H9 (cell line): ENCODE results near the gene ATAD5. TPM values are rescaled to one million over a fixed set of nuclear protein-coding genes. Genes with fewer than 3 reads are reported as not detected.

Experiments used
- DNase-seq: peaks from one replicate; pipeline ENCODE4 v3.0.0-alpha.2; 2017
- H2AFZ ChIP-seq: one replicate; pipeline ENCODE4 v1.6.1; 2013; ENCODE audit warnings: mild to moderate bottlenecking, low read length, control low read depth, moderate library complexity
- H2AK5ac ChIP-seq: 2 replicates; pipeline ENCODE4 v1.6.1; 2013; ENCODE audit warnings: low read length, control low read depth, mixed read lengths; ENCODE audit not compliant: insufficient read length
- H2BK120ac ChIP-seq: one replicate; pipeline ENCODE4 v1.6.1; 2013; ENCODE audit warnings: low read depth, mild to moderate bottlenecking, low read length, control low read depth, inconsistent platforms; ENCODE audit not compliant: poor library complexity, severe bottlenecking
- H2BK12ac ChIP-seq: 2 replicates; pipeline ENCODE4 v1.6.1; 2013; ENCODE audit warnings: low read length, control low read depth, mixed read lengths, low read depth; ENCODE audit not compliant: insufficient read length
- H2BK15ac ChIP-seq: 2 replicates; pipeline ENCODE4 v1.6.1; 2013; ENCODE audit warnings: low read depth, low read length, control low read depth
- H2BK20ac ChIP-seq: one replicate; pipeline ENCODE4 v1.6.1; 2013; ENCODE audit warnings: low read depth, mild to moderate bottlenecking, low read length, control low read depth, inconsistent platforms; ENCODE audit not compliant: poor library complexity, severe bottlenecking
- H2BK5ac ChIP-seq: 2 replicates; pipeline ENCODE4 v1.6.1; 2013; ENCODE audit warnings: low read length, control low read depth, mixed read lengths; ENCODE audit not compliant: insufficient read length
- H3K14ac ChIP-seq: 2 replicates; pipeline ENCODE4 v1.6.1; 2013; ENCODE audit warnings: low read length, control low read depth; ENCODE audit not compliant: insufficient read depth
- H3K18ac ChIP-seq: 2 replicates; pipeline ENCODE4 v1.6.1; 2013; ENCODE audit warnings: low read depth, mild to moderate bottlenecking, mixed read lengths, low read length, control low read depth; ENCODE audit not compliant: insufficient read length
- H3K23ac ChIP-seq: 2 replicates; pipeline ENCODE4 v1.6.1; 2013; ENCODE audit warnings: low read length, control low read depth, mixed read lengths, low read depth; ENCODE audit not compliant: insufficient read length
- H3K23me2 ChIP-seq: 2 replicates; pipeline ENCODE4 v1.6.1; 2013; ENCODE audit warnings: low read depth, mild to moderate bottlenecking, mixed read lengths, low read length, control low read depth; ENCODE audit not compliant: insufficient read length, poor library complexity, severe bottlenecking
- H3K27ac ChIP-seq: 2 replicates; pipeline ENCODE4 v1.5.1; 2013; ENCODE audit warnings: low read length, control low read depth, mixed read lengths, low read depth; ENCODE audit not compliant: insufficient read length
- H3K27me3 ChIP-seq: 2 replicates; pipeline ENCODE4 v1.6.1; 2013; ENCODE audit warnings: low read length, control low read depth, inconsistent platforms; ENCODE audit not compliant: insufficient read depth
- H3K4ac ChIP-seq: 2 replicates; pipeline ENCODE4 v1.6.1; 2013; ENCODE audit warnings: low read depth, mild to moderate bottlenecking, control low read depth, inconsistent platforms, low read length, moderate library complexity
- H3K4me1 ChIP-seq: 2 replicates; pipeline ENCODE4 v1.6.1; 2013; ENCODE audit warnings: low read length, control low read depth, inconsistent platforms; ENCODE audit not compliant: insufficient read depth
- H3K4me2 ChIP-seq: 2 replicates; pipeline ENCODE4 v1.6.1; 2013; ENCODE audit warnings: low read length, control low read depth, mixed read lengths; ENCODE audit not compliant: insufficient read length, insufficient read depth
- H3K56ac ChIP-seq: 2 replicates; pipeline ENCODE4 v1.6.1; 2013; ENCODE audit warnings: low read depth, mild to moderate bottlenecking, mixed read lengths, low read length, control low read depth; ENCODE audit not compliant: insufficient read length
- H3K79me1 ChIP-seq: 2 replicates; pipeline ENCODE4 v1.6.1; 2013; ENCODE audit warnings: low read depth, mild to moderate bottlenecking, moderate library complexity, low read length, control low read depth, inconsistent platforms; ENCODE audit not compliant: insufficient read depth, poor library complexity, severe bottlenecking
- H3K79me2 ChIP-seq: 2 replicates; pipeline ENCODE4 v1.6.1; 2013; ENCODE audit warnings: low read length, control low read depth, inconsistent platforms; ENCODE audit not compliant: insufficient read depth
- H3K9ac ChIP-seq: 2 replicates; pipeline ENCODE4 v1.6.1; 2013; ENCODE audit warnings: low read length, control low read depth, mixed read lengths; ENCODE audit not compliant: insufficient read length; ENCODE audit errors: extremely low read depth
- H3K9me3 ChIP-seq: one replicate; pipeline ENCODE4 v1.6.1; 2013; ENCODE audit warnings: low read depth, low read length, inconsistent platforms; ENCODE audit not compliant: control insufficient read depth
- H3T11ph ChIP-seq: one replicate; pipeline ENCODE4 v1.6.1; 2013; ENCODE audit warnings: mild to moderate bottlenecking, low read length, control low read depth, inconsistent platforms
- H4K20me1 ChIP-seq: one replicate; pipeline ENCODE4 v1.6.1; 2013; ENCODE audit not compliant: control insufficient read depth, insufficient read length, insufficient read depth
- H4K5ac ChIP-seq: 2 replicates; pipeline ENCODE4 v1.6.1; 2013; ENCODE audit warnings: low read depth, mild to moderate bottlenecking, mixed read lengths, low read length, control low read depth; ENCODE audit not compliant: insufficient read length
- H4K8ac ChIP-seq: replicated peaks from 2 replicates; pipeline ENCODE4 v1.6.1; 2013; ENCODE audit warnings: low read length, control low read depth, mixed read lengths, low read depth; ENCODE audit not compliant: insufficient read length
- H4K91ac ChIP-seq: 2 replicates; pipeline ENCODE4 v1.6.1; 2013; ENCODE audit warnings: low read depth, mild to moderate bottlenecking, moderate library complexity, mixed read lengths, low read length, control low read depth; ENCODE audit not compliant: insufficient read length
- H3K27ac Mint-ChIP-seq, 3 experiments: 2 replicates in 2 of 3; 3 replicates in 1 of 3; pipeline ENCODE4 v1.8.0; 2020 to 2021; ENCODE audit warnings: mixed read lengths in 3 of 3, mild to moderate bottlenecking in 1 of 3, moderate library complexity in 1 of 3
- H3K27me3 Mint-ChIP-seq: 2 replicates; pipeline ENCODE4 v1.8.0; 2021; ENCODE audit warnings: low read depth, mild to moderate bottlenecking, moderate library complexity, mixed read lengths
- H3K36me3 Mint-ChIP-seq, 3 experiments: 2 replicates in 2 of 3; 3 replicates in 1 of 3; pipeline ENCODE4 v1.8.0; 2020 to 2021; ENCODE audit warnings: low read depth in 3 of 3, mixed read lengths in 3 of 3; ENCODE audit not compliant: insufficient read depth in 1 of 3
- H3K4me1 Mint-ChIP-seq, 2 experiments: 2 replicates each; pipeline ENCODE4 v1.8.0; 2020; ENCODE audit warnings: mixed read lengths in 2 of 2
- H3K4me3 Mint-ChIP-seq, 2 experiments: 2 replicates in 1 of 2; 3 replicates in 1 of 2; pipeline ENCODE4 v1.8.0; 2020 to 2021; ENCODE audit warnings: mild to moderate bottlenecking in 2 of 2, mixed read lengths in 2 of 2, moderate library complexity in 1 of 2
- H3K9me3 Mint-ChIP-seq, 2 experiments: 2 replicates in 1 of 2; 3 replicates in 1 of 2; pipeline ENCODE4 v1.8.0; 2020; ENCODE audit warnings: mild to moderate bottlenecking in 2 of 2, mixed read lengths in 2 of 2, moderate library complexity in 1 of 2
- CTCF ChIP-seq: fragments of 200-600 bp; sonication (generic); conservative IDR thresholded peaks from 3 replicates; pipeline ENCODE4 v1.8.0; 2021; ENCODE audit warnings: antibody characterized with exemption, mild to moderate bottlenecking
- WGBS: extraction: QIAGEN DNeasy Blood & Tissue Kit; methylation state at CpG from one replicate; pipeline ENCODE4 v1.1.7; 2013; ENCODE audit warnings: missing lambda C conversion rate, low lambda C conversion rate, mixed read lengths; ENCODE audit not compliant: insufficient read length; ENCODE audit errors: extremely low coverage; 5-methylcytosine and 5-hydroxymethylcytosine counted together
- total RNA-seq: library from RNA; stranded (reverse); gene quantifications from 2 replicates; pipeline ENCODE4 v1.2.1, GENCODE V29; 2021

ATAD5 gene
- total RNA-seq, 1 experiment from 2014 or later = 27.0 TPM

GRCh38 chr17:30928584-30928983 lies 96.8 kb downstream of the ATAD5 start:
- Mint-ChIP-seq H3K4me3 (no peak overlapping the region), H3K27ac (no peak overlapping the region), H3K36me3 (no peaks in the 10 kb centered on the region), H3K27me3 (peaks cover 32% of the 10 kb centered on the region), H3K4me1 (no peaks in the 10 kb centered on the region), H3K9me3 (no peaks in the 10 kb centered on the region)
- Histone ChIP-seq H3K18ac (no peak overlapping the region), H2BK120ac (no peak overlapping the region), H3K79me1 (no peaks in the 10 kb centered on the region), H4K5ac (no peak overlapping the region), H3K4ac (no peak overlapping the region), H2AK5ac (no peak overlapping the region), H3K9me3 (no peaks in the 10 kb centered on the region), H2BK15ac (no peak overlapping the region), H3K23ac (no peak overlapping the region), H2BK12ac (no peak overlapping the region), H4K8ac (no peak overlapping the region), H2BK20ac (no peak overlapping the region), H3K9ac (no peak overlapping the region), H3K4me2 (no peak overlapping the region), H4K91ac (no peak overlapping the region), H3K56ac (no peak overlapping the region), H2BK5ac (no peak overlapping the region), H3K27me3 (no peaks in the 10 kb centered on the region; the same call in 1 of the 2 replicates), H4K20me1 (no peaks in the 10 kb centered on the region), H3T11ph (no peak overlapping the region), H3K79me2 (no peaks in the 10 kb centered on the region), H3K14ac (no peak overlapping the region), H3K23me2 (no peaks in the 10 kb centered on the region), H3K27ac (no peak overlapping the region), H3K4me1 (no peaks in the 10 kb centered on the region), H2AFZ (no peak overlapping the region)
- no CpG with 5 or more reads among the region's 3 CpGs for WGBS
- no peak for DNase-seq
- no peak for TF ChIP-seq CTCF
